MM.1S (cell line): ENCODE results near the gene KIAA0513.

Source experiments
- DNase-seq: peaks from one replicate; pipeline ENCODE4 v3.0.0-alpha.2; 2015
- H2AFZ ChIP-seq: fragments of 300-600 bp; sonication (generic); 2 replicates; pipeline ENCODE4 v1.6.0; 2016; ENCODE audit warnings: antibody characterized with exemption, low read length
- H3F3A ChIP-seq: fragments of 300-600 bp; sonication (generic); 2 replicates; pipeline ENCODE4 v1.6.1; 2016; ENCODE audit warnings: mild to moderate bottlenecking, antibody characterized with exemption, low read length, moderate library complexity, mixed read lengths; ENCODE audit not compliant: insufficient read depth
- H3K27ac ChIP-seq: fragments of 300-600 bp; sonication (generic); 2 replicates; pipeline ENCODE4 v1.5.1; 2016; ENCODE audit warnings: mild to moderate bottlenecking, low read length
- H3K27me3 ChIP-seq: fragments of 300-600 bp; sonication (generic); replicated peaks from 2 replicates; pipeline ENCODE4 v1.6.0; 2016; ENCODE audit warnings: low read length; ENCODE audit not compliant: insufficient read depth
- H3K36me3 ChIP-seq: fragments of 300-600 bp; sonication (generic); replicated peaks from 2 replicates; pipeline ENCODE4 v1.6.1; 2016; ENCODE audit warnings: mild to moderate bottlenecking, low read length, mixed read lengths; ENCODE audit not compliant: insufficient read depth
- H3K4me1 ChIP-seq: fragments of 300-600 bp; sonication (generic); 2 replicates; pipeline ENCODE4 v1.6.1; 2016; ENCODE audit warnings: low read length, mixed read lengths
- H3K4me2 ChIP-seq: fragments of 300-600 bp; sonication (generic); 2 replicates; pipeline ENCODE4 v1.6.0; 2016; ENCODE audit warnings: low read depth, low read length
- H3K4me3 ChIP-seq: fragments of 300-600 bp; sonication (generic); 2 replicates; pipeline ENCODE4 v1.5.1; 2016; ENCODE audit warnings: low read length, mixed read lengths
- H3K79me2 ChIP-seq: fragments of 300-600 bp; sonication (generic); 2 replicates; pipeline ENCODE4 v1.6.1; 2016; ENCODE audit warnings: mixed run types, low read length, mixed read lengths
- H3K9ac ChIP-seq: fragments of 300-600 bp; sonication (generic); 2 replicates; pipeline ENCODE4 v1.6.1; 2016; ENCODE audit warnings: low read length, mixed read lengths
- H3K9me2 ChIP-seq: fragments of 300-600 bp; sonication (generic); replicated peaks from 2 replicates; pipeline ENCODE4 v1.6.1; 2016; ENCODE audit warnings: mild to moderate bottlenecking, low read length, mixed read lengths; ENCODE audit not compliant: insufficient read depth
- H3K9me3 ChIP-seq: fragments of 300-600 bp; sonication (generic); replicated peaks from 2 replicates; pipeline ENCODE4 v1.6.1; 2016; ENCODE audit warnings: mild to moderate bottlenecking, low read length, mixed read lengths; ENCODE audit not compliant: insufficient read depth
- H4K20me1 ChIP-seq: fragments of 300-600 bp; sonication (generic); 2 replicates; pipeline ENCODE4 v1.6.1; 2016; ENCODE audit warnings: mild to moderate bottlenecking, low read length, moderate library complexity, mixed read lengths; ENCODE audit not compliant: insufficient read depth
- CTCF ChIP-seq: fragments of 300-600 bp; sonication (generic); IDR thresholded peaks from 2 replicates; pipeline ENCODE4 v1.5.1; 2016; ENCODE audit warnings: antibody characterized with exemption, low read length, mixed read lengths
- EZH2 ChIP-seq: fragments of 300-600 bp; sonication (generic); optimal IDR thresholded peaks from 2 replicates; pipeline ENCODE3; 2017; ENCODE audit warnings: low read depth, mild to moderate bottlenecking, antibody characterized with exemption, low read length, mixed read lengths
- EZH2phosphoT487 ChIP-seq: fragments of 300-600 bp; sonication (generic); IDR thresholded peaks from 2 replicates; pipeline ENCODE4 v1.6.1; 2018; ENCODE audit warnings: antibody characterized with exemption, low read length

Gene KIAA0513

DNA sequence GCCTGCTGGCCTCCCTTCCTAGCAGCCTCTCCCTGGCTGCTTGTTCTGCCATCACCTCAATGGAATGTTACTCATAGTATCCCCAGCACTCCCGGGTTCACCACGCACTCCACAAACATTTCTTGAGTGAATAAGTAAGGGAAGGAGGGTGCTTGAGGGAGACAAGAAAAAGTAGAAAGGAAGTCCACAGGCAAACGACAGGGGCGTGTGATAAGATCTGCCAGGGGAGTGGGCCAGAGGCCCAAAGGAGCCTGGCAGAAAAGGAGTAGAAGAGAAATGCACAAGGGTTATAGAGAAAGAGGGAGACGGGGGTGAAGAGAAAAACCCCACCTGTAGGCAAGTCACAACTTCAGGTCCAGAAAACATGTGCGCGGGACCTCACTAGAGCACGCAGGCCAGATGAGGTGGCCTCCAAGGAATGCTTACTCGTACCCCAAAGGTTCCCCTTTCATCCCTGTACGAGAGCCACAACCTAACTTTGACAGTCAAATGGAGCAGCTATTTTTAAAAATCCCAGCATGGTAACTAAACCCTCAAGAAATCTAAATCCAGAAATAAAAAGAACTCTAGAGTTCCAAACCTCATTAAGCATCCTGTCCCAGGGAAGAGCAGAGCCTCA is 22.9 kb upstream of the KIAA0513 start:
- Histone ChIP-seq H3K4me2 (no peak overlapping the region), H3K79me2 (peaks cover 54% of the 10 kb centered on the region), H3K27me3 (no peaks in the 10 kb centered on the region), H3K4me3 (no peak overlapping the region), H3F3A (no peaks in the 10 kb centered on the region), H3K9ac (no peak overlapping the region), H3K9me3 (no peaks in the 10 kb centered on the region), H4K20me1 (no peaks in the 10 kb centered on the region), H3K4me1 (no peaks in the 10 kb centered on the region), H3K36me3 (no peaks in the 10 kb centered on the region), H2AFZ (no peak overlapping the region), H3K27ac (no peak overlapping the region), H3K9me2 (no peaks in the 10 kb centered on the region)
- TF ChIP-seq EZH2 (no peak), EZH2phosphoT487 (no peak), CTCF (no peak)
- DNase-seq: no peak

DNA sequence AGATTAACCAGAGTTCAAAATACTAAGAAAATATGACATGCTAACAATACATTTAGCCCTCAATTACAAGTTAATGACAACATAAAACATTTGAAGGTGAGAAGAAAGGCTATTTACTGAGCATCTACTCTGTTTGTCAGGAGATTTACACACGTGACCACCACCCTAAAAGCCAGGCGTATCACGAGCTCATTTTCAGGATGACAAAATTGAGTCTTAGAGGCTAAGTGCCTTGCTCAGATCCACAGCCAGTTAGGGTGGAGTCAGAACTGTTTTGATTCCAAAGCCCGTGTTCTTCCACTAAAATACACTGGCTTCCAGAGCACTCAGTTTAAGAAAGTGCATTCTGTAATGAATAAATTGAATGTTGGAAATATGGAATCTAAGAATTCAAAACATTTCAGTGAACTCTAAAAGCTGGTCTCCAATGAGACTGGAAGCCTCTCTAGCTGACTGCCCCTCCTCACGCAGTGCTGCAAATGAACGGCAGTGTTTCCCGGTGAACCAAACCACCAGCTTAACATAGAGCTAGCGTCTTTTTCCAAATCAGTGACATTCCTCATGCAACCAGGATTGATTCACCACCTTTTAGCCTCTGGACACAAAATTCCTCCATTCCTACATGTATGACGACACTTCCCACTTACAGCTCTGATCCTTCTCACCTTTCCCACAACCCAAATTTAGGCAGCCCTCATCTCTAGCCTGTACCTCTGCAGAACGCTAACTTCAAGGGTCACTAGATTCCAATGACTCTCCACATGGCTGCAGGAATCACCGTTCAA is 22.1 kb upstream of the KIAA0513 start:
- no peaks in the 10 kb centered on the region for H3F3A ChIP-seq
- no peak overlapping the region for H2AFZ ChIP-seq
- DNase-seq: no peak
- H3K4me2 ChIP-seq: no peak overlapping the region
- H3K36me3 ChIP-seq: no peaks in the 10 kb centered on the region
- H3K9me2 ChIP-seq: no peaks in the 10 kb centered on the region
- H3K79me2 ChIP-seq: peaks cover 60% of the 10 kb centered on the region
- no peak for TF ChIP-seq EZH2
- H4K20me1 ChIP-seq: no peaks in the 10 kb centered on the region
- no peaks in the 10 kb centered on the region; the same call in 1 of the 2 replicates for H3K4me1 ChIP-seq
- no peaks in the 10 kb centered on the region for H3K9me3 ChIP-seq
- no peak overlapping the region for H3K9ac ChIP-seq
- H3K4me3 ChIP-seq: no peak overlapping the region
- H3K27ac ChIP-seq: no peak overlapping the region
- H3K27me3 ChIP-seq: no peaks in the 10 kb centered on the region

DNA sequence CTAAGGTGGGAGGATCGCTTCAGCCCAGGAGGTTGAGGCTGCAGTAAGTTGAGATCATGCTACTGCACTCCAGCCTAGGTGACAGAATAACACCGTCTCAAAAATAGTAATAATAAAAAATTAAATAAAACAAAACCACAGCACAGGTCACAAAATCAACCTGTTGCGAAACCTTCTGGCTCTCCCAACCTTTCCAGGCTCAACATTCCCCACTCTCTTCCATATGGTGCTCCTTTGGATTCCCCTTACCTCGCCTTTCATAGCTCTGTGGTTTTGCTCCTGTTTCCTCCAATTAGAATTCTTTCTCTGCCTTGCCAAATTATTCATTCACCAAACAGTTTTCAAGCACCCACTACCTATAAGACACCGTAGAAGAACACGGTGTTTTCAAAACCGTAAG is 21.0 kb upstream of the KIAA0513 start:
- no peak overlapping the region for H3K9ac ChIP-seq
- peaks cover 61% of the 10 kb centered on the region for H3K79me2 ChIP-seq
- no peak overlapping the region for H3K27ac ChIP-seq
- no peaks in the 10 kb centered on the region for H3K36me3 ChIP-seq
- H3K4me3 ChIP-seq: no peak overlapping the region
- H4K20me1 ChIP-seq: no peaks in the 10 kb centered on the region
- no peaks in the 10 kb centered on the region for H3K9me2 ChIP-seq
- no peak overlapping the region for H3K4me2 ChIP-seq
- no peaks in the 10 kb centered on the region for H3K9me3 ChIP-seq
- TF ChIP-seq EZH2phosphoT487: no peak
- no peak for TF ChIP-seq CTCF
- no peak for TF ChIP-seq EZH2
- no peak for DNase-seq
- H2AFZ ChIP-seq: no peak overlapping the region
- H3K27me3 ChIP-seq: no peaks in the 10 kb centered on the region
- no peaks in the 10 kb centered on the region; the same call in 1 of the 2 replicates for H3K4me1 ChIP-seq
- H3F3A ChIP-seq: no peaks in the 10 kb centered on the region
